ENCODE results near the gene ASXL1.
"Not testable (repeated sequence)": the region's sequence is repeated elsewhere in the genome, so short reads cannot be mapped to it uniquely, and the experiment has no call there.

The ASXL1 gene

DNA sequence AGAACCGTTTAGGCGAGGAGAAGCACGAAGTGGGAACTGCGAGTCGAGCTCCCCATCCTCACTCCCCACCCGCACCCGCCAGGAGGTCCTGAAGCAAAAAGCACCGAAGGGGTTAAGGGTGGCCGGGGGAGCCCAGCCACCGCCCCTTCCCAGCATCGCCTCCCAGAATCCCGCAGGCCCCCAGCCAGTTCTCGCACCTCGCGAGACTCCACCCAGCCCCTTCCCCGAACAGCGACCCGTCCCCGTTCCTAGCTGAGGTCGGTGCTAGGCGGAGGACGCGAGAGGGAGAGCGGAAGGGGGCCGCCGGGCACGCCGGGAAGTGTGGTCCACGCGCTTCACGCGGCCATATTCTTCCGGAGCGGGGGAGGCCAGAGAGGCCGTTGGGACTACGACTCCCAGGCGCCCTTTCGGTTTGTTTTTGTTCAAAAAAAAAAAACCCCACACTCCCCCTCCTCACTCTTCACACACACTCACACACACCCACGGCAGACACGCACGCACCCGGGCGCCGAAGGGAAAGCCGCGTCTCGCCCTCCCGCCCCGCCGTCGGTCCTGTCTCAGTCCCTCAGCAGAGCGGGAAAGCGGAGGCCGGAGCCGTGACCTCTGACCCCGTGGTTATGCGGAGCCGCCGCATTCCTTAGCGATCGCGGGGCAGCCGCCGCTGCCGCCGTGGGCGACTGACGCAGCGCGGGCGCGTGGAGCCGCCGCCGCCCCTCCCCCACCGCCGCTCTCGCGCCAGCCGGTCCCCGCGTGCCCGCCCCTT, at the start of gene ASXL1:
Gene ASXL1 (plus strand): TSS at position 463 of the 763 bp plus-strand sequence. CDS start 445 bp downstream, outside the sequence.
- DNase-seq = peak; percentile 98

DNA sequence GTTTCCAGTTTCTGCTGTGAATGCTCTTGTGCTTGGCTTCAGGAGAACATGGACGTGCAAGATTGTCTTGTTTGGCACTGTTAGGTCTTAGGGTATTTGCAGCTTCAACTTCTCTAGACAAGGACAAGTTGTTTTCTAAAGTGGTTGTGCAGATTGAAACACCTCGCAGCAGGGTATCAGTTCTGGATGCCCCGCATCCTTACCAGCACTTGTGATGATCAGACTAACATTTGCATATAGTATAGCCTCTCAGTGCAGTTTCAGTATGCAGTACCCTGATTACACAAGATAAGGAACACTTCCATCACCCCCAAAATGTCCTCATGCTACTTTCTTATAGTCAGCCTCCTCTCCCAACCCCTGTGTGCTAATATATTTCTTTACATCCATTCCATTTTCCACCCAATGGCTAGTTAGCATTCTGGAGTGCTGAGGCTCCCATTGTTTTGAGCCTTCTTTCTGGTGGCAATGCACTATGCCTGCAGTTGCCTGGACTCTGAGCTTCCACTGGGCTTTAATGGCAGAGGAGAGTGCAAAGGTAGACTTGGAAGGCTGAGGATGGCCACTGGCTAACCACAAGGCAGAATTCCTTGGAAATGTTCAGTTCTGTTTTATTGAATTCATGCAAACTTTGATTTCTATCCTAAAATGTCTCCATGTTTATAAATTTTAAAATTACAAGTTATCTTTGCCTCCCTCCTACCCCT, 45.3 kb upstream of the ASXL1 start:
- no peak for DNase-seq

DNA sequence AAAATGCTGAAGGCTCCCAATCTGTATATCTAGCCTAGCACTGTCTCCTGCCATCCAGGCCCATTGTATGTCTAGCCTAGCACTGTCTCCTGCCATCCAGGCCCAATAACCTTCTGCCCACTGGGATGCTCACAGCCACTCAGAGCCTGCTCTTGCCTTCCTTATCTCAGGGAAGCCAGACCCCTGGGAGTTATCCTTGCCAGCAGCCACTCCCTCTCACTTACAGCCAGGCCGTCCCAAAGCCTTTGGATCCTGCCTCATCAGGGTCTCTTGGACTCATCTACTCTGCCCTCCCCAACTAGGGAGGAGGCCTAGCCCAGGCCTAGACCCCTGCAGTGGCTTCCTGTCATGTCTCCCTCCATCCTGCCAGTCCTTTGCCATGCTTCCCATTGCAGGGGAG, 43.4 kb upstream of the ASXL1 start:
- no peak for DNase-seq

DNA sequence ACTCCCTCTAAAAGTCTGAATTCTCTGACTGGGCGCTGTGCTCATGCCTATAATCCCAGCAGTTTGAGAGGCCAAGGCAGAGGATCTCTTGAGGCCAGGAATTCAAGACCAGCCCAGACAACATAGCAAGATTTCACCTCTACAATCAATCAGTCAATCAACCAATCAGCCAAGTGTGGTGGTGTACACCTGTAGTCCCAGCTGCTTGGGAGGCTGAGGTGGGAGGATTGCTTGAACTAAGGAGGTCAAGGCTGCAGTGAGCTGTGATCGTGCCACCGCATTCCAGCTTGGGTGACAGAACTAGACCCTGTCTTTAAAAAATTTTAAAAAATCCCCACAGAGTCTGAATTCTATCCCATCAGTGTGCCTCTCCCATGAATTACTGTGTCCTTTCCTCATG, 42.7 kb upstream of the ASXL1 start:
- DNase-seq = no peak

DNA sequence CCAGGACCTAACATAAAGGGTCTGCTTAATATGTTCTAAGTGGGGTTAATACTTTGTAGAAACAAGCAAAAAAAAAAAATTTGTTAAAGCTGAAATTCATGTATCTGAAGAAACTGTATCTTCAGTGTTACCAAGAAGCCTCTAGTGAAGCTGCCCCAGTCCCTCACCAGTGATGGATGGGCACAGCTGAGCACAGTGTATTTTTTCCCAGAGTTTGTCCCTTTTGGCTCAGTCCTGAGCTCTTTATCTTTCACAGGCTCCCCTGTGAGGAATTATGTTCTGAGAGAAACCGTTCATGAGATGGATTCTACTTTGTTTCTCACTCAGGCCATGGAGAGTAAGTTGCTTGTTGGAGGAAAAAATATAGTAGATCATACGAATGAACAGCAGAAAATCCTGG, 42.2 kb upstream of the ASXL1 start:
- no peak for DNase-seq

DNA sequence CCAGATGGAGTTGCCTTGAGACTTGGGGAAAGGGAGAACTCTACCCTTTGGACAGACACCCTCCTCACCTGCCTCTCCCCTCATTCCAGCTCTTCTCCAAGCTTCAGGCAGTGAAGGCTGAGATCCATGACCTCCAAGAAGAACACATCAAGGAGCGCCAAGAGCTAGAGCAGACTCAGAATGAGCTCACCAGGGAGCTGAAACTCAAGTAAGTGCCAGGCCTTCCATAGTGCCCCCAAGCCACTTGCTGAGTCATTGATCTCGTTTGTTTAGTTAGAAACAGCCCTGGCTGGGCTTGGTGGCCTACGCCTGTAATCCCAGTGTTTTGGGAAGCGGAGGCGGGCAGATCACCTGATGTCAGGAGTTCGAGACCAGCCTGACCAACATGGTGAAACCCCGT, 41.5 kb upstream of the ASXL1 start:
- DNase-seq = no peak

DNA sequence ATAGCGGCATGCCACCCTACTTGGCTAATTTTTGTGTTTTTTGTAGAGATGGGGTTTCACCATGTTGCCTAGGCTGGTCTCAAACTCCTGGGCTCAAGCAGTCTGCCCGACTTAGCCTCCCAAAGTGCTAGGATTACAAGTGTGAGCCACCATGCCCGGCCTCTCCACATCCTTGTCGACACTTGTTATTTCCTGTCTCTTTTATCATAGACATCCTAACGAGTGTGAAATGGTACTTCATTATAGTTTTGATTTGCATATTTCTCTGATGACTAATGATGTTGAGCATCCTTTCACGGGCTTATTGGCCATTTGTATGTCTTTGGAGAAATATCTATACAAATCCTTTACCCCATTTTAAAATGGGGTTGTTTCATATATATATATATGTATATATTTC, 39.0 kb upstream of the ASXL1 start:
- DNase-seq = no peak

DNA sequence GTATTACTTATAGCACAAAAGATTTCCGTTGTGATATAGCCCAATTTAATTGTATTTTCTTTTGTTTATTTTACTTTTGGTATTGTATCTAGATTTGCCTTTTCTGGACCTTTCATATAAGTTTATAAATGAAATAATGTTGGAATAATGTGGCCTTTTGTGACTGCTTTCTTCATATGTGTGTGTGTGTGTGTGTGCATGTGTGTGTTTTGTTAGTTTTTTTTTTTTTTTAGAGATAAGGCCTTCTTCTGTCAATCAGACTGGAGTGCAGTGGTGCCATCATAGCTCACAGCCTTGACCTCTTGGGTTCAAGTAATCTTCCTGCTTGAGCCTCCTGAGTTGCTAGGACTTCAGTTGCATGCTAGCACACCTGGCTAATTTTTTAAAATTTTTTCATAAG, 37.8 kb upstream of the ASXL1 start:
- no peak for DNase-seq

DNA sequence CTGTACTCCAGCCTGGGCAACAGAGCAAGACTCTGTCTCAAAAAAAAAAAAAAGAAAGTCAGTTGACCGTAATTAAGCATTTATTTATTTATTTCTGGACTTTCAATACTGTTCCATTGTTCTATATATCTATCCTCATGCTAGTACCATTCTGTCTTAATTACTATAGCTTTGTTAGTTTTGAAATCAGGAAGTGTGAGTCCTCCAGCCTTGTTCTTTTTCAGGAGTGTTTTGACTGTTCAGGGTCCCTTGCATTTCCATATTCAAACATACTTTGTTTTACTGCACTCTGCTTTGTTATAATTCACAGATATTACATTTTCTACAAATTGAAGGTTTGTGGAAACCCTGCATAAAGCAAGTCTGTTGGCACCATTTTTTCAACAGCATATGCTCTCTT, 36.7 kb upstream of the ASXL1 start:
- no peak for DNase-seq

DNA sequence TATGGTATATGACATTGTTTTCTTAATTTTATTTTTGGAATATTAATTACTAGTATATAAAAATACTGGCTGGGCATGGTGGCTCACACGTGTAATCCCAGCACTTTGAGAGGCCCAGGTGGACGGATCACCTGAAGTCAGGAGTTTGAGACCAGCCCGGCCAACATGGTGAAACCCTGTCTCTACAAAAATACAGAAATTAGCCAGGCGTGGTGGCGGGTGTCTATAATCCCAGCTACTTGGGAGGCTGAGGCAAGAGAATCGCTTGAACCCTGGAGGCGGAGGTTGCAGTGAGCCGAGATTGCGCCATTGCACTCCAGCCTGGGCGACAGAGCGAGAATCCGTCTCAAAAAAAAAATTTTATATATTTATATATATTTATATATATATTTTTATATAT, 35.9 kb upstream of the ASXL1 start:
- not testable (repeated sequence) for DNase-seq

DNA sequence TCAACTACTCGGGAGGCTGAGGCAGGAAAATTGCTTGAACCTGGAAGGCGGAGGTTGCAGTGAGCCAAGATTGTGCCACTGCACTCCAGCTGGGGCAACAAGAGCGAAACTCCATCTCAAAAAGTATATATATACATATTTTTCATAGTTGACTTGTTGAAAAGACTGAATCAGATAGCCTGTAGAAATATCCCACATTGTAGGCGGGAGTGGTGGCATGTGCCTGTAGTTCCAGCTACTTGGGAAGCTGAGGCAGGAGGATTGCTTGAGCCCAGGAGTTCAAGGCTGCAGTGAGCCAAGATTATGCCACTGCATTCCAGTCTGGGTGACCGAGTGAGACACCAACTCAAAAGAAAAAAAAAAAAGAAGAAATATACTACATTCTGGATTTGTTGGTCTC, 34.4 kb upstream of the ASXL1 start:
- not testable (repeated sequence) for DNase-seq

DNA sequence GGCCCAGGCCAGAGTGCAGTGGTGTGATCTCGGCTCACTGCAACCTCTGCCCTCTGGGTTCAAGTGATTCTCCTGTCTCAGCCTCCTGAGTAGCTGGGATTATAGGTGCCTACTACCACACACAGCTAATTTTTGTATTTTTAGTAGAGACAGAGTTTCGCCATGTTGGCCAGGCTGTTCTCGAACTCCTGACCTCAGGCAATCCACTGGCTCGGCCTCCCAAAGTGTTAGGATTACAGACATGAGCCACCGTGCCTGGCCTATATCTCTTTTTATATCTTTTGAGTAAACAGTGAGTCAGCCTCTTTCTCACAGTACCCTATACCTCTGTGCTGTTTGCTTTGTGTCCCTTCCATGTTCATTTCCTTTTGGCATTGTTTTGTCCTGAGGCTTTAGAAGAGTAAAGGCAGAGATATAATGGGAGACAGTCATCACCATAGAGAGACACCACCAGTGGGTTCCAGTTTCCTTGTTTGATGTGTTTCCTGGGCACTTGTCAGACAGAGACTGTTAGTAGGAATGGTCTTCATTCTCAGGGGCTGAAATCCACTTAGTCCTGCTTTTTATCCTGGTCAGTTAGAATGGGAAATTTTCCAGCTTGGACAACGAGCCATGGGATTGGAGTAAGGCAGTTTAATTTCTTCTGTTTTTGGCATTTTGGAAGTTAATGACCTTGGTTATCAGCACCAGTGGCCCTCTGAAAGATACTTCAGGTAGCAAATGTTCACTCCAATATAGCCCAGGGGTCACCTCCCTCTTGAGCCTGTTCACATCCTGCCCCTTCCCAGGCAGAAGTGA, 32.2 kb upstream of the ASXL1 start:
- peak; percentile 42 for DNase-seq

DNA sequence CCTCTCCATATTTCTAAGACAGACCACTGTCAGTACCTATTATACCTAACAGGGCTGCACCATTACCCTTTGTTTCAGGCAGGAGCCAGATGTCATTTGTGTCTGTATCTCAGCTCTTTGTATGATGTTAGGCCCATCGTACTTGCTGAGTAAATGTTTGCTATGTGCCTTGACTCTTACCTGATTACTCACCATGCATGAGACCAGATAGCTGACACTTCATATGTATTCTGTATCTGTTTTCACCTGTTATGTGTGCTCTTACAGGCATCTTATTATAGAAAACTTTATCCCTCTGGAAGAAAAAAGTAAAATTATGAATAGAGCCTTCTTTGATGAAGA, 31.7 kb upstream of the ASXL1 start:
- no peak for DNase-seq

DNA sequence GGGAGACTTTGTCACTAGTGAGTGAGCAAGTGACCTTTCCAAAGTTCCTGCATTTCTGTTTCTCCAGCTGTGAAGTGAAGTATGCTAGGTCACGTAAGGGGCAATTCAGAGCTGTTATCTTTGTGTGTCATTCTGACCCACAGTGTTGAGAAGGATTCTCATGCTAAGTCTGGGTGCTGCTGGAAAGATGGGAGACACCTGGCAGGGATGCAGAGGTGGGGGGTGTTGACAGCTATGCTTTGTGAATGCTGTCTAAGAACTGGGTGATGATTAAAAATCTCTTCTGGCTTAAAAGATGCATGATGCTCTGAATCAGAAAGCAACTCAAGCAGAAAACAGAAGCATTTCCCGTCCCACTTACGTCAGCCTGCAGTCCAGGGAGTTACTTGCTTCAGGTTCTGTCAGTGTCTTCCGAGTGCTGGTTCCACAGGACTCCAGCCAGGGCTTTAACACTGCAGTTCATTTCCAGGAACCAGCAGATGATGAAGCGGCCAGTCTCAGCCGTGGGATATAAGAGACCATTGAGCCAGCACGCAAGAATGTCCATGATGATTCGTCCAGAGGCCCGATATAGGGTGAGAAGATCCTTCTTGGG, 30.9 kb upstream of the ASXL1 start:
- DNase-seq = peak; percentile 77

DNA sequence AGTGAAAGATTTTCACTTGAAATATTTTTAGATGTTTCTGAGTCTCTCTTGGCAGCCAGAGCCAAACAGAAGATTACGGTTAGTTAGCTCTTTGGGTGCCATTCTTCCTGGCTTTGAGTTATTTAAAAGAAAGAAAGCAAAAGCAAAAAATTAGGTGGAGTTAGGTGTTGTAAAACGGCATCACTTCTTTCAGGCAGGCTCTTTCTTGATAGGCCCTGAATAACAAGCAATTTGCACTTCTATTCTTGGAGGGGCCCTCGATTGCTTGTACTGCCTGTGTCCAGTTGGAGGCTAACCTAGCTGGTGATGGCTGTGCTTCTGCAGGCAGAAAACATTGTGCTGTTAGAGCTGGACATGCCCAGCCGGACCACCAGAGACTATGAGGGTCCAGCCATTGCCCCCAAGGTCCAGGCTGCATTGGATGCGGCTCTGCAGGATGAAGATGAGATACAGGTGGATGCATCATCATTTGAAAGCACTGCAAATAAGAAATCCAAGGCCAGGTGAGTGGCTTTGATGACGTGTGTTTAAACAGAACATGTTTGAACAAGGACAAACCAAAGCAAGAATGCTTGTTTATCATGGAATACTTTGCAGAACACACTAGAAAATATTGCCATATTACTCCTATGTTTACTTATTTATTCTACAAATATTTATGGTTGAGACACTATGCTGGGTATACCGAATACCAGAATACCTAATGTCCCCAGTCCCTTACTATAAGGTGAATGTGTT, 28.1 kb upstream of the ASXL1 start:
- DNase-seq = no peak

DNA sequence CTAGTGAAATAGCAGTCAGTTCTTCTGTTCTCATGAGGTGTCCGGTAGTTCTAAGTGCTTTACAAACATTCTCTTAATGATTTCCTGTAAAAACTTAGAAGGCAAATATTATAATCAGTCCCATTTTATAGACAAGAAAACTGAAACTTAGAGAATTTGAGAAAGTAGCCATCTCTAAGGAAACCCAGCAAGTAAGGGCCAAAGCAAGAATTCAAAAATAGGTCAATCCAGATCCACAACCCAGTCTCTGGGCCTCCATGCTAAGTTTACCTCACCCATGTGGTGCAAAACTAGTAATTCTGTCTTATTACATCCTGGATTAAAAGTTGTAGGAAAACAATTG, 27.6 kb upstream of the ASXL1 start:
- no peak for DNase-seq

DNA sequence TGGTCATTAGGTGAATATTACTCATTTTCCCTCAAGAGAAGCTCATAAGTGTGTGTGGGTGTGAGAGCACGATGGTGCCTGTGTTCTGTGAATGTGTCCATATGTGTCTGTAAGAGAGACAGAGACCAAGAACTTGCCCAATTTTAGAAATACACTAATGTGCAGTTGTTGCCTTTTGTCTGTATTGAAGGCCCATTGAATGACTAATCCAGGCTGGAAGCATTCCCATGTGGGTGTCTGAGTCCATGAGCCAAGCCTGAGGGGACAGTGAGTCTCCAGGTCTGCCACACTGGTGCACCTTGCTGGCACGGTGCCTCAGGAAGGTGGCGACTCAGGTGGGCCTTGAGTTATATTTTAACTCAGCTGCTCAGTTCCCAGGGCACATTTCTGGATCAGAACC, 25.5 kb upstream of the ASXL1 start:
- peak; percentile 55 for DNase-seq

DNA sequence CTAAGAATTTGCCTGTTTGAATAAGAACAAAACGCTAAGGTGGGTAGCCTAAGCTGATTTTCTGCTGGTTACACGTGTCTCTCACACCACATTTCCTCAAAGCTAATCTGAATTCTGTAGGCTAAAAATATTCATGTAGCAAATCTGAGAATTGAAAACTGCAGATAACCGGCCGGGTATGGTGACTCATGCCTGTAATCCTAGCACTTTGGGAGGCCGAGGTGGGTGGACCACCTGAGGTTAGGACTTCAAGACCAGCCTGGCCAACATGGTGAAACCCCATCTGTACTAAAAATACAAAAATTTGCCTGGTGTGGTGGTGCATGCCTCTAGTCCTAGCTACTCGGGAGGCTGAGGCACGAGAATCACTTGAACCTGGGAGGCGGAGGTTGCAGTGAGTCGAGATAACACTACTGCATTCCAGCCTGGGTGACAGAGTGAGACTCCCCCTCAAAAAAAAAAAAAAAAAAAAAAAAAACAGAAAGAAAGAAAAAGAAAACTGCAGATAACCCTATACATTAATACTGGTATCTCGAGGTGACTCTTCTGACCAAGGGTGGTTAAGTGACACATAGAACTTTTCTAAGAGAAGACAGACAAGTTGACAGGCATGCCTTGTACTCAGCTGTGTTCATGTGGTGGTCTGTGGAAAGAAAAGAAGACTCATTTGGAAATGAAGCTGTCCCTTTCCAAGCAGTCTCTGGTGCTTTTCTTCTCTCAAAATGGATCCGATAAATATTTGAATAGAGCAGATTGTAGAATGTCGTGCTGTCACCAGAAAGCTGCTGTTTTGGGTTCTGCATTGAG, 24.7 kb upstream of the ASXL1 start:
- DNase-seq = no peak

DNA sequence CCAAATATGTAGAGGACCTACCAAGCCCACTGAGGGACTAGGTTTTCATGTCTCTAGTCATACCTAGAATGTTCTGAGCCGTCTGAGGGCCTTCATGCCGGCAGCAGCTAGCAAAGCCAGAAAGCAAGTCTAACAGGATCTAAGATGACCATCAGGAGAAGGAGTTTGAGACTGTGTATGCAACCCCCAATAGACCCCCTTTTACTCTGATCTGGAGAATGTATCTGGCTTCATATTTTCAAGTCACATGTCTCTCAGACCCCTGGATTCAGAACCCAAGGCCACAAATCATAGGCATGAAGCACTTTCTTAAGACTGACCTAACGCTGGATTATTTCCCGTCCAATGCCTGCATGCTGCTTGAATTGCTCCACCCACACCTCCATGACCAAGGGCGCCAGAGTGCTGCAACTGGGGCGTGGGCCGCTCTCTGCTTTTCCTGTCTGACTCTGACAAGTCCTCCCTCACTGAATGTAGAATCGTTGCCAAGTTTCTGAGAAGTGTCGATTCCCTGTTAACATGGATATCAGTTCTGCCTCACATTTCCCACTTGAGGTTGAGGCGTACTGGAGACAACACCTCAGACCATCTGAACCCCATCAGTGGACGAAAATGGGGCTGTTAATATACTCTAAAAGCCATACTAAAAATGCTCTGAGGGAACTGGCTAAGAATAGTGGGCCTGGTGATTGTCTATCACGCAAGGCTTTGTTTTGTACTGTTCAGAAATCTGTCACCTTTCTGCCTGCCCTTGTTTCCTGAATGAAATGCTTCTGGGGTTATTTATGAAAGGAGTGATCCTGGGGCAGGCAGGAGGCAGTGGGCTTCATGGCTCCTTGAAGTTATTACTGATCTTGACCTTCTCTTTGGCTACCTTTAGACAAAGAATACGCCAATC, 23.9 kb upstream of the ASXL1 start:
- no peak for DNase-seq

DNA sequence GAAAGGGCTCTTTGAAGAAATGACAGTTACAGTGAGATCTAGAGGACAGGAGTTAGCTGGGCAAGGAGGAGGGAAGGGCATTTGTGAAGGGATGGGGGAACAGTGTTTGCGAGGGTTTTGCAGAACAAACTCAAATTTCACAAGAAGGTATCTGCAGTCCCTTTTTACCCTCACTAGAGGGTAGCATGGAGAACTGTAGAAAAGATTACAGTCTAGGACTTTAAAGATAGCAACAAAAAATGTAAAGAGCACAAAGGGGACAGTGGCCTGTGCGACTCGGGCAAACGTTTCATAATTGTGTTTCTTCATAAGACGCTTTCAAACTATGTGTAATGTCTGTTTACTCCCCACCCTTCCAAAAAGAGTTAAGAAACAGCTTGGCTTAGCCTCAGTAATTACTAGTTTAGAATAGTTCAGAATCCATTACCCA, 21.2 kb upstream of the ASXL1 start:
- peak; percentile 43 for DNase-seq
